Measurements from ENCODE around the gene F12. TPM values are rescaled to one million over a fixed set of nuclear protein-coding genes. Genes with fewer than 3 reads are reported as not detected.
"Not testable (repeated sequence)": the region's sequence is repeated elsewhere in the genome, so short reads cannot be mapped to it uniquely, and the experiment has no call there.

The F12 gene
- total RNA-seq, 1 donor, result not detected

- TF ChIP-seq, protein P1, sequence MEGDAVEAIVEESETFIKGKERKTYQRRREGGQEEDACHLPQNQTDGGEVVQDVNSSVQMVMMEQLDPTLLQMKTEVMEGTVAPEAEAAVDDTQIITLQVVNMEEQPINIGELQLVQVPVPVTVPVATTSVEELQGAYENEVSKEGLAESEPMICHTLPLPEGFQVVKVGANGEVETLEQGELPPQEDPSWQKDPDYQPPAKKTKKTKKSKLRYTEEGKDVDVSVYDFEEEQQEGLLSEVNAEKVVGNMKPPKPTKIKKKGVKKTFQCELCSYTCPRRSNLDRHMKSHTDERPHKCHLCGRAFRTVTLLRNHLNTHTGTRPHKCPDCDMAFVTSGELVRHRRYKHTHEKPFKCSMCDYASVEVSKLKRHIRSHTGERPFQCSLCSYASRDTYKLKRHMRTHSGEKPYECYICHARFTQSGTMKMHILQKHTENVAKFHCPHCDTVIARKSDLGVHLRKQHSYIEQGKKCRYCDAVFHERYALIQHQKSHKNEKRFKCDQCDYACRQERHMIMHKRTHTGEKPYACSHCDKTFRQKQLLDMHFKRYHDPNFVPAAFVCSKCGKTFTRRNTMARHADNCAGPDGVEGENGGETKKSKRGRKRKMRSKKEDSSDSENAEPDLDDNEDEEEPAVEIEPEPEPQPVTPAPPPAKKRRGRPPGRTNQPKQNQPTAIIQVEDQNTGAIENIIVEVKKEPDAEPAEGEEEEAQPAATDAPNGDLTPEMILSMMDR (IDR thresholded peaks at IDR 0.05; ENCODE audit: extremely low read depth, low read depth, low read length), result no peak
- no peaks in the 10 kb centered on the region for H3K27me3 ChIP-seq (ENCODE audit: insufficient read depth, low read length)
- peak overlapping the region; percentile 85 for H3K4me3 ChIP-seq (ENCODE audit: insufficient read depth, low read length)
- H4K20me1 ChIP-seq (ENCODE audit: insufficient read depth, low read length), result peaks cover 14% of the 10 kb centered on the region
- H3K4me2 ChIP-seq (ENCODE audit: insufficient read depth, low read length), result peak overlapping the region; percentile 90
- no peaks in the 10 kb centered on the region for H3K9me3 ChIP-seq (ENCODE audit: low read depth, low read length)
- no peaks in the 10 kb centered on the region for H3K36me3 ChIP-seq (ENCODE audit: insufficient read depth, low read length)
- peak overlapping the region; percentile 96 for H2AFZ ChIP-seq (ENCODE audit: low read length)
- DNase-seq (ENCODE audit: insufficient read length, low spot score, missing footprints), result no peak
- peak overlapping the region; percentile 78 for H3K27ac ChIP-seq (ENCODE audit: low read depth, low read length)
- H3K79me2 ChIP-seq (ENCODE audit: insufficient read depth, low read length), result peaks cover 30% of the 10 kb centered on the region
- peaks cover 20% of the 10 kb centered on the region for H3K4me1 ChIP-seq (ENCODE audit: insufficient read depth, low read length)
Measured at GRCh38 chr5:177425196-177425800, 15.9 kb upstream of the F12 start.

- Histone ChIP-seq H3K27me3 (ENCODE audit: insufficient read depth, low read length) (no peaks in the 10 kb centered on the region), H3K27ac (ENCODE audit: low read depth, low read length) (no peak overlapping the region), H3K36me3 (ENCODE audit: insufficient read depth, low read length) (no peaks in the 10 kb centered on the region), H3K4me1 (ENCODE audit: insufficient read depth, low read length) (peaks cover 20% of the 10 kb centered on the region), H3K9me3 (ENCODE audit: low read depth, low read length) (no peaks in the 10 kb centered on the region), H3K79me2 (ENCODE audit: insufficient read depth, low read length) (peaks cover 19% of the 10 kb centered on the region), H3K4me2 (ENCODE audit: insufficient read depth, low read length) (no peak overlapping the region), H2AFZ (ENCODE audit: low read length) (no peak overlapping the region), H4K20me1 (ENCODE audit: insufficient read depth, low read length) (peaks cover 7% of the 10 kb centered on the region), H3K4me3 (ENCODE audit: insufficient read depth, low read length) (no peak overlapping the region)
- TF ChIP-seq, protein P1 (IDR thresholded peaks at IDR 0.05; ENCODE audit: extremely low read depth, low read depth, low read length), result no peak
- no peak for DNase-seq (ENCODE audit: insufficient read length, low spot score, missing footprints)
Measured at GRCh38 chr5:177423671-177424070, 14.3 kb upstream of the F12 start.

DNA sequence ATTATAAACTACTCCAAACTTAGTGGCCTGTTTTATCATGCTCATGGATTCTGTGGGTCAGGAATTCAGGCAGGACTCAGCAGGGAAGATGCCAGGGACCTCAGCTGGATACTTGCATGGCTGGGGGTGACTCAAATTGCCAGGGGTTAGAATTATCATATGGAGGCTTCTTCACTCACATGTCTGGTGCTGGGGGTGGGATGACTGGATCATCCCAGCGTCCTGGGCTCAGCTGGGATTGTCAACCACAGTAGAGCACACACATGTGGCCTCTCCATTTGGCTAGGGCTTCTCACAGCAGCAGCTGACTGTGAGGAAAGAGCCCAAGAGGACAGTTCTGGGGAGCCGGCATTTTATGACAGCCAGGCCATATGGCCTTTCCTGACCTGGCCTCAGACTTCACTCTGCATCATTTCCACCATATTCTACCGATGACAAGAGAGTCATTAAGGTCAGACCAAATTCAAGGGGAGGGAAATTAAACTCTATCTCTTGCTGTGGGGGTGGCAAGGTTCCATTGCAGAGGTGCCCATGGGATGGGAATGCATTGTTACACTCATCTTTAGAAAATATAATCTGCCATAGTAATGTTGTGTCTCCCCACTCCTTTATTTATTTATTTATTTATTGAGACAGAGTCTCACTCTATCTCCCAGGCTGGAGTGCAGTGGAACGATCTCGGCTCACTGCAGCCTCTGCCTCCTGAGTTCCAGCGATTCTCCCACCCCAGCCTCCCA lies 11.9 kb upstream of the F12 start:
- no peaks in the 10 kb centered on the region for H3K27me3 ChIP-seq (ENCODE audit: insufficient read depth, low read length)
- DNase-seq (ENCODE audit: insufficient read length, low spot score, missing footprints), result peak; percentile 44

GRCh38 chr5:177420472-177420871 lies 11.1 kb upstream of the F12 start:
- not testable (repeated sequence) for H2AFZ ChIP-seq (ENCODE audit: low read length); H3K4me2 ChIP-seq (ENCODE audit: insufficient read depth, low read length); H3K36me3 ChIP-seq (ENCODE audit: insufficient read depth, low read length); H3K9me3 ChIP-seq (ENCODE audit: low read depth, low read length); H3K4me3 ChIP-seq (ENCODE audit: insufficient read depth, low read length); H3K27me3 ChIP-seq (ENCODE audit: insufficient read depth, low read length); H3K79me2 ChIP-seq (ENCODE audit: insufficient read depth, low read length); H3K27ac ChIP-seq (ENCODE audit: low read depth, low read length); H4K20me1 ChIP-seq (ENCODE audit: insufficient read depth, low read length); H3K4me1 ChIP-seq (ENCODE audit: insufficient read depth, low read length)
- peak; percentile 21 for DNase-seq (ENCODE audit: insufficient read length, low spot score, missing footprints)

More for the DNA sequence above, 11.9 kb upstream of the F12 start:
- Histone ChIP-seq H3K4me3 (ENCODE audit: insufficient read depth, low read length) (no peak overlapping the region), H3K9me3 (ENCODE audit: low read depth, low read length) (no peaks in the 10 kb centered on the region), H4K20me1 (ENCODE audit: insufficient read depth, low read length) (no peaks in the 10 kb centered on the region), H3K4me2 (ENCODE audit: insufficient read depth, low read length) (no peak overlapping the region), H3K4me1 (ENCODE audit: insufficient read depth, low read length) (peaks cover 7% of the 10 kb centered on the region), H3K27ac (ENCODE audit: low read depth, low read length) (no peak overlapping the region), H2AFZ (ENCODE audit: low read length) (no peak overlapping the region), H3K36me3 (ENCODE audit: insufficient read depth, low read length) (no peaks in the 10 kb centered on the region), H3K79me2 (ENCODE audit: insufficient read depth, low read length) (no peaks in the 10 kb centered on the region)
- TF ChIP-seq, protein P1 (IDR thresholded peaks at IDR 0.05; ENCODE audit: extremely low read depth, low read depth, low read length), result no peak

All from osteoblast (primary cell).